Neuron (in vitro differentiated cells): ENCODE data around the gene CD2.
"Not testable (repeated sequence)": the region's sequence is repeated elsewhere in the genome, so short reads cannot be mapped to it uniquely, and the experiment has no call there.

Experiments
- H2AFZ ChIP-seq: one replicate; pipeline ENCODE4 v1.6.1; 2013; ENCODE audit warnings: low read depth, mild to moderate bottlenecking, inconsistent platforms, low read length, moderate library complexity
- H3K27me3 ChIP-seq: one replicate; pipeline ENCODE4 v1.6.1; 2013; ENCODE audit warnings: low read length; ENCODE audit not compliant: insufficient read depth
- H3K36me3 ChIP-seq: one replicate; pipeline ENCODE4 v1.6.1; 2013; ENCODE audit warnings: low read length; ENCODE audit not compliant: insufficient read depth
- H3K4me1 ChIP-seq: one replicate; pipeline ENCODE4 v1.6.1; 2013; ENCODE audit warnings: low read length; ENCODE audit not compliant: insufficient read depth
- H3K4me3 ChIP-seq: 2 replicates; pipeline ENCODE4 v1.5.1; 2013; ENCODE audit warnings: mild to moderate bottlenecking, low read length, moderate library complexity
- H3K9me3 ChIP-seq: one replicate; pipeline ENCODE4 v1.6.1; 2013; ENCODE audit warnings: low read length

CD2 gene

DNA sequence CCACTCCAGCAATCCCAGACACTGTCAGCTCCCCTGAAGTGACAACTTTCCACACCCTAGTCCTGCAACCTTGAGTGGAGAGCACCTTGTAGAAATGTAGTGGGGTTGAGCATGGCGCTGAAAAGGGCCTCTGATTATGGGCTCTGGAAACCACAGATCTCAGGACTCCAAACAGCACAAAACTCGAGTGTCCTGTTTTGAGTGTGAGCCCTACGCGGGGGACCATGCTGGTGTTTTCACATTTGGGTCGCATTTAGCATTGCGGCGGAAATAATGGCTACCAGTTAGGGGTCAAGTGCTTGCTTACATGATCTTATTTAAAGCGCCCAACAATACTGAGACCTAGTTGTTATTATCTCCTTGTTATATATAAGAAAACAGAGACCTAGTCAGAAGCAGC is 1.9 kb downstream of the CD2 start:
- H3K4me1 ChIP-seq, H3K9me3 ChIP-seq, H3K4me3 ChIP-seq, H3K36me3 ChIP-seq, H2AFZ ChIP-seq: not testable (repeated sequence)
- H3K27me3 ChIP-seq, result peaks cover 26% of the 10 kb centered on the region

DNA sequence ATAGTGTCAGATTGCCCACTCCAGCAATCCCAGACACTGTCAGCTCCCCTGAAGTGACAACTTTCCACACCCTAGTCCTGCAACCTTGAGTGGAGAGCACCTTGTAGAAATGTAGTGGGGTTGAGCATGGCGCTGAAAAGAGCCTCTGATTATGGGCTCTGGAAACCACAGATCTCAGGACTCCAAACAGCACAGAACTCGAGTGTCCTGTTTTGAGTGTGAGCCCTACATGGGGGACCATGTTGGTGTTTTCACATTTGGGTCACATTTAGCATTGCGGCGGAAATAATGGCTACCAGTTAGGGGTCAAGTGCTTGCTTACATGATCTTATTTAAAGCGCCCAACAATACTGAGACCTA is 4.2 kb downstream of the CD2 start:
- H3K9me3 ChIP-seq, H2AFZ ChIP-seq: not testable (repeated sequence)

DNA sequence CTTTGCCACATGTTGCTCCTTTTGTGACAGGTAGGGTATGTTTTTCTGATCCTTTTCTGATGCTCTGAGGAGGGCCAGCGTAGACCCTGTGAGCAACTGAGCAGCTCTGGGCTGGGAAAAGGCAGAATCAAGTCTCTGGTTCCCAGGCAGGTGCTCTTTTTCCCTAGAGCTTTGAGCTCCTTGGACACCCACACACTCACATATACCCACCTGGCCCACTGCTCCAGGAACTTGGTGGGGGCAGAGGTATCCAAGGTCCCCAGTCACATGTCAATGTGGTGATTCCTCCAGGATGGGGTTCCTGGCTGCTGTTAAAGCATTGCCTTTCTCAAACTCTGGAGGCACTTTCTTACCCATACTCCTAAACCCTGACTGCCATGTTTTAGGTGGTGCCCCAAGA is 5.4 kb downstream of the CD2 start:
- Histone ChIP-seq H2AFZ (no peak overlapping the region), H3K4me3 (no peak overlapping the region), H3K27me3 (peaks cover 21% of the 10 kb centered on the region), H3K4me1 (peaks cover 15% of the 10 kb centered on the region), H3K36me3 (no peaks in the 10 kb centered on the region), H3K9me3 (no peaks in the 10 kb centered on the region)

More for the DNA sequence above, 4.2 kb downstream of the CD2 start:
- peaks cover 11% of the 10 kb centered on the region for H3K4me1 ChIP-seq
- H3K27me3 ChIP-seq, result peaks cover 23% of the 10 kb centered on the region
- H3K36me3 ChIP-seq, H3K4me3 ChIP-seq: not testable (repeated sequence)

DNA sequence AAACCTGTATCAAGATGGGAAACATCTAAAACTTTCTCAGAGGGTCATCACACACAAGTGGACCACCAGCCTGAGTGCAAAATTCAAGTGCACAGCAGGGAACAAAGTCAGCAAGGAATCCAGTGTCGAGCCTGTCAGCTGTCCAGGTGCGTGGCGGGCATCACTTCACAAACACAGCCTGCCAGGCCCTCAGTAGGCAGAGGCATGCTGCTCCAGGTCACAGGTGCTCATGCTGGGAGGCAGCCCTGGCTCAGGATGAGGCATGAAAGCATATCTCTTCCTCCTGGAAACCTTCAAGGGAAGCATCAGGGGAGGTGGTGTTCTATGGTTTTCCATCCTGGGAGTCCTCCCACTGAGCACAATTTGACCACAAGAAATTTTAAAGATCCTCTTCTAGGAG is 6.3 kb downstream of the CD2 start:
- H2AFZ ChIP-seq, result no peak overlapping the region
- no peak overlapping the region for H3K4me3 ChIP-seq
- peaks cover 23% of the 10 kb centered on the region for H3K27me3 ChIP-seq
- H3K9me3 ChIP-seq, result no peaks in the 10 kb centered on the region
- H3K4me1 ChIP-seq, result peaks cover 15% of the 10 kb centered on the region
- H3K36me3 ChIP-seq, result no peaks in the 10 kb centered on the region

DNA sequence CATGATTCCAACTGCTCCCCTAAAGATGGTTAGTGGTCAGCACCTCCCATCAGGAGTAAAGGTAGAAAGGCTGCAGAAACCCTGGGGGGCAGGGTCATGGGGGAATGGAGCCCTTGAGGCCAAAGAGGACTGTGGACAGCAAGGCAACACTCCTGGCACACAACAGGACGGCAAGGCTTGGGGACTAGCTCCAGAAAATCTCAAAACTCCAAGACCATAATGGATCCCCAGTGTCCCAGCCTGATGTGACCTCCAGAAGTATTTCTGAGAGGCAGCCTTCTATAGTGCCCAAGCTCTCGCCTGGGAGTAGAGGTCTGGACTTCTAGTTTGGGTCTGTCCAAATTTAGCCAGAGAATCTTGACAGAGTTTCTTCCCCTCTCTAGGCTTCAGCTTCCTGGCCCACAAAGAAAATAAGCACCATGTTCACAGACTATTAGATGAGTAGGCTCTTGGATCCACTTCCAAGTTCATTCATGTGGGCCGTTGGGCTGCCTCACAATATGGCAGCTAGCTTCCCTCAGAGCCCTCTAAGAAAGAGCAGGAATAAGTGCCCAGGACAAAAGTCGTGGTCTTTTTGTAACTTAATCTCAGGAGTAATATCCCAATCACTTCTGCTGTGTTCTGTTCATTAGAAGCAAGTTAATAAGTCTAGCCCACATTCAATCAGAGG is 6.9 kb downstream of the CD2 start:
- H2AFZ ChIP-seq, result no peak overlapping the region
- H3K4me3 ChIP-seq, result no peak overlapping the region
- H3K9me3 ChIP-seq, result no peaks in the 10 kb centered on the region
- peaks cover 15% of the 10 kb centered on the region for H3K4me1 ChIP-seq
- H3K27me3 ChIP-seq, result peaks cover 25% of the 10 kb centered on the region
- no peaks in the 10 kb centered on the region for H3K36me3 ChIP-seq

DNA sequence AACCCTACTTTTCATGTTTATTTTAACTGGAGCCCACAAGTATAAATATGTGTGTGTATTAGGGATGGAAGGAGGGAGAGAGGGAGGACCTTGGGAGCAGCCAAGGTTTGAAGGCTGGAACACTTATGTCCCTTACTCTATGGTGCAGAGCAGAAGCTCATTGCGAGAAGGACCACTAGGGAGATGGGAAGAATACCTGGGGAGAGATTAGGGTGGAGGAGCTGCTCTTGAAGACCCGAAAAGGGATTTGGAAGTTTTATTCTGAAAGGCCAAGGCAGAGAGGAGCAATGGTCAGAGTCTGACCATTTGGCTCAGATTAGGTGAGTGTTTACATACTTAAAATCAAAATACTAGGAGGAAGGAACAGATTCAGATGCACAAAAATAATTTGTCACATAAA is 8.1 kb downstream of the CD2 start:
- no peaks in the 10 kb centered on the region for H3K36me3 ChIP-seq
- H3K27me3 ChIP-seq, result peaks cover 27% of the 10 kb centered on the region
- H3K4me3 ChIP-seq, result no peak overlapping the region
- no peak overlapping the region for H2AFZ ChIP-seq
- peaks cover 15% of the 10 kb centered on the region for H3K4me1 ChIP-seq
- H3K9me3 ChIP-seq, result no peaks in the 10 kb centered on the region

DNA sequence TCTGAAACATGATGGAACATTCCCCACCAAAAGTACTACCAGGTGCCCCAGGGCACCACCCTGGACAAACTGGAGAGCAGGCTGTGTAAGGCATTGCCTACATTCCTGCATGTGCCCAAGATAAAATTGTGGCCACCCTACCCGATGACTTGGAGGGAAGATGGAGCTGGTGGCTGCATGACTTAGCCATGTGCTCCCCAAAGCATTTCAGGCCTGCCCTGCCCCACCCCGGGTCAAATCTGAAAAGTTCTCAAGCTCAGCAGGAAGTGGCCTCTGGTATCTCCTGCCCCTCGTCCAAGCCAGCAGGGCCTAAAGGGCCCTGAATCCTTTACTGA is 8.5 kb downstream of the CD2 start:
- Histone ChIP-seq H3K4me3 (no peak overlapping the region), H3K27me3 (peaks cover 27% of the 10 kb centered on the region), H3K4me1 (peaks cover 15% of the 10 kb centered on the region), H3K9me3 (no peaks in the 10 kb centered on the region), H2AFZ (no peak overlapping the region), H3K36me3 (no peaks in the 10 kb centered on the region)

DNA sequence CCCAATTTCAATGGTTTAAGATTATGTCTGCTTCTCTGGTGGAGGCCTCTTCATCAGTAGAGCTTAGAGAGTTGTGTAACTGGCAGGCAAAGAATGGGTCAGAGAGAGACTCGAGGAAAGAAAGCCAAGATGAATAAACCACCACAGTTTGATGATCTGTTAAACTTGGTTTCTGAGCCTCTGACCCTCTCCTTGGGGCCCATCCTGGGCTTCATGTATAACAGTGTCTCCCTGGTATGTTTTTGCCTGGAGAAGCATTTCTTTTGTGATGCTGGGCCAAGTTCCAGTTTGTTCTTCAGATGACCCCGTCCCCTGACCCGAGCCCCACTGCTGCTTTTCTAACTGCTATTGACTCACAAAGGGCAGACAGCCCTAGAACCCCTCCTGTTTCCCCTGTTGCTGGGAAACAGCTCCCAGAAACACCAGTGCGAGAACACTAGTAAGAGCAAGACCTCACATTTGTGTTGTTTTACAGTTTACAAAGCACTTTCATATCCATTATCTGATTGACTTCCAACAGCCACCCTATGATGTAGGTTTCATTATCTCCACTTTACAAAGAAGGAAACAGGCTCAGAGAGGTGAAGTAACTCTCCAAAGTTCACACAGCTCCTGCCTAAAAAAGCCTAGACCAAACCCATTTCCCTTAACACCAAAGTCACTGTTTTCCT is 9.0 kb downstream of the CD2 start:
- no peak overlapping the region for H3K4me3 ChIP-seq
- H2AFZ ChIP-seq, result no peak overlapping the region
- H3K27me3 ChIP-seq, result peaks cover 31% of the 10 kb centered on the region
- peaks cover 2% of the 10 kb centered on the region for H3K9me3 ChIP-seq
- no peaks in the 10 kb centered on the region for H3K36me3 ChIP-seq
- peaks cover 15% of the 10 kb centered on the region for H3K4me1 ChIP-seq

DNA sequence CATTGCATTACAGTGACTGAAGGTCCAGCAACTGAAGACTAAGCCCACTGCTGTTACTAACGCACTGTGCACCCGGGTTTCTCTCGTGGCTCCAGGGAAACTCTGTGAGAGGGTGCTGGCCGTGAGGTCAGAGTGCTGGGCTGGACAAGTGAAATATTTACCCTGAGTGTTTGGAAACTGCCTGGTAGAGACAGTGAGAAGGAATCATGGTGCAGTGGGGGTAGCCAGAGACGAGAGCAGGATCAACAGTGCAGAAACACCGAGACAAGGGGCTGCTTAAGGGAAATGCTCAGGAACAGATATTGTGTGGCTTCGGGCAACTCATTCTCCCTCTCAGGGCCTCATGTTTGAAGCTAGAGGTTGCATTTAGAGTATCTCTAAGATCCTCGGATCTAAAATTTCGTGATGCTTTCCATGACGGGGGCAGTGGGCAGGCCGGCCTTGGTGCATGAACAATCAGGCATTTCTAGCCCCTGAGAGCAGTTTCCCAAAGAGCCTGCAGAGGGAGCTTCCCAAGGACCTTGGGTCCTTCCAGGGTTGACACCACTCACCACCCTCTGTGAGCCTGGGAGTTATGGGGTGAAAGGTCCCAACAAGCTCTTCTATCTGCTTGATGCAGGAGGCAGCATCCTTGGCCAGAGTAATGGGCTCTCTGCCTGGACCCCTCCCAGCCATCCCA is 9.7 kb downstream of the CD2 start:
- H3K4me1 ChIP-seq, result peaks cover 15% of the 10 kb centered on the region
- no peak overlapping the region for H2AFZ ChIP-seq
- H3K27me3 ChIP-seq, result peaks cover 36% of the 10 kb centered on the region
- H3K36me3 ChIP-seq, result no peaks in the 10 kb centered on the region
- peaks cover 2% of the 10 kb centered on the region for H3K9me3 ChIP-seq
- H3K4me3 ChIP-seq, result no peak overlapping the region

DNA sequence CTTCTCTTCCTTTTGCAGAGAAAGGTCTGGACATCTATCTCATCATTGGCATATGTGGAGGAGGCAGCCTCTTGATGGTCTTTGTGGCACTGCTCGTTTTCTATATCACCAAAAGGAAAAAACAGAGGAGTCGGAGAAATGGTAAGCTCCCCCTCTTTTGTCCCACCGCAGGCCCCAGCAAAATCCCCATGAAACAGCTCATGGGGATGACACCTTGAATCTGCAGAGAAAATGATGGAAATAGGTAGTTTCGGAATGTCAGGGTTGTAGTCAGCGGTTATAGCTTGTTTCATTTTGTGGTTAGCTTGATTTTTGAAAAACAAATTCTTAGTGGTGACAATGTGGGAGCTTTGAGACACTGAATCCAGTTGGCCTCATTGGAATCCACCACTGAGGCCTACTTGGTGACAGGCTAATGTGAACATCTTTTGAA is 10.3 kb downstream of the CD2 start:
- Histone ChIP-seq H3K36me3 (no peaks in the 10 kb centered on the region), H3K4me3 (no peak overlapping the region), H3K4me1 (peaks cover 15% of the 10 kb centered on the region), H3K27me3 (peaks cover 35% of the 10 kb centered on the region), H2AFZ (no peak overlapping the region), H3K9me3 (peaks cover 2% of the 10 kb centered on the region)

DNA sequence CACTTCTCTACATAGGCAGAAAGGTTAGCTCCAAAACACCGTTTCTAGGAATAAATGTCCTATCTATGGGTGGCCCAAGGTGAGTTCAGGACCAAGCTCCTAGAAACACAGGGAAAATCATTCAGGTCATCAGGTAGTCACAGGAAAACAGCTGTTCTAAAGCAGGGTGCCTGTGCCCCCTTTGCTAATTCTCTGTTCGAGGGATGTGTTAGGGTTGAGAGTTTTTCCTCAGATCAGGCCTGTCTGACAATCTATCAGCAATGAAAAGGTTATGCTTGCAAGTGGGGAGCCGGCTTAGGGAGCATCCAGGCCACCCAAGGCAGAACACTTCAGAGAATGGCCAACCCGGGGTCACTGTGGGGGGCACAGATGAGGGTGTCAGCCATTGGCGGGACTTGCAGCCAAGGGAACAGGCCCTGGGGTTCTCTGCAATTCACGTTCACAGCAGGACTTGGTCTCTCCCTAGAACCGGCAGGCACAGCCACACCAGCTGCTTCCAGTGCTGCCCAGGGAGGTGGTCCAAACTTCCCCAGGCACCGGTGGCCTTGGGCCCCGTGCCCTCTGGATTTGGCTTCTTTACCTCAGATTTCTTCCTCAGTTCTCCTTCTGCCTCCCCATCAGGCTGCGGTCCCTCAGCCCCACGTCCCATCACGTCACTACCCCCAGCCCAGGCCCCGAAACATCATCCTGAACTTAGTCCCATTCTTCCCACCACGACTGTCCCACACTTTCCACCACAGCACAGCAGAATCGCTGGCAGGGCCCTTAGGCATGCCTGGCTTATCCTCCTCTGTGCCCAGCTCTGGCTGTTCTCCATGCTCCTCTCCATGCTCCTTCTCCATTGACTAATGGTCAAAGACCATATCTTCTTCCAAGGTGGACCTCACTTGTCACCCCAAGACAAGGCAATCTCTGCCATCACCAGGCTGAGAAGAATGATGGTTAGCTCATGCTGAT is 11.0 kb downstream of the CD2 start:
- Histone ChIP-seq H3K4me3 (no peak overlapping the region), H2AFZ (no peak overlapping the region)

DNA sequence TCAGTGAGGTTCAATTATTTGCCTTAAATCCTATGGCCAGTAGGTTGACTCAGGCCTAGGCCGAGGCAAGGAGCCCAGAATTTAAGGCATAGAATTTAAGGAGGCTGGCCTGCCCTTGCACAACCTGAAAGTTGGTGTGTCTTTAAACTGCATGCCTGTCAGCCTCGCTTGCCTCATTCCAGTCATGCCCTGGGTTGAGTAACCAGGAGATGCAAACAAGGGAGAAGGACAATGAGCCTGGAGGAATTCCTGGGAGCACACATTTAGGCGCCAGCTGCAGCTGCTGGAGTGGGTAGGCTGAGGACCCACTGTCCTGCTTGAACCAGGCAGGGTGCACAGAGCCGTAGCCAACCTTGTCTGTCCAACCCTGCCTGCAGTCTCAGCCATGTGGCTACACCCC is 11.7 kb downstream of the CD2 start:
- peaks cover 15% of the 10 kb centered on the region for H3K4me1 ChIP-seq
- H3K27me3 ChIP-seq, result peaks cover 28% of the 10 kb centered on the region
- no peak overlapping the region for H2AFZ ChIP-seq
- peaks cover 2% of the 10 kb centered on the region for H3K9me3 ChIP-seq
- no peaks in the 10 kb centered on the region for H3K36me3 ChIP-seq
- no peak overlapping the region for H3K4me3 ChIP-seq

More for the DNA sequence above, 11.0 kb downstream of the CD2 start:
- Histone ChIP-seq H3K4me1 (peaks cover 15% of the 10 kb centered on the region), H3K9me3 (peaks cover 2% of the 10 kb centered on the region), H3K27me3 (peaks cover 34% of the 10 kb centered on the region), H3K36me3 (no peaks in the 10 kb centered on the region)
